GM23338 (cell line): ENCODE data around the gene MOCOS. TPM values are rescaled to one million over a fixed set of nuclear protein-coding genes. Genes with fewer than 3 reads are reported as not detected.

Experiments
- ATAC-seq: fragments of 200-7000 bp; cut with Tn5 transposase; 3 replicates; pipeline ENCODE4 v1.9.1; 2020
- DNase-seq: peaks from one replicate; pipeline ENCODE4 v3.0.0-alpha.2; 2015; ENCODE audit warnings: low spot score
- H2AFZ ChIP-seq: fragments of 200-600 bp; sonication (generic); 2 replicates; pipeline ENCODE4 v1.8.0; 2016; ENCODE audit warnings: antibody characterized with exemption, mild to moderate bottlenecking, moderate library complexity
- H3F3A ChIP-seq: fragments of 200-600 bp; sonication (generic); replicated peaks from 2 replicates; pipeline ENCODE4 v1.8.0; 2017; ENCODE audit warnings: antibody characterized with exemption, mixed run types, low read depth
- H3K27ac ChIP-seq: fragments of 200-600 bp; sonication (generic); 2 replicates; pipeline ENCODE4 v1.6.1; 2016; ENCODE audit warnings: low read depth
- H3K27me3 ChIP-seq: fragments of 200-600 bp; sonication (generic); 2 replicates; pipeline ENCODE4 v1.8.0; 2016; ENCODE audit warnings: mild to moderate bottlenecking, mixed run types, moderate library complexity; ENCODE audit not compliant: insufficient read depth
- H3K36me3 ChIP-seq: fragments of 200-600 bp; sonication (generic); 2 replicates; pipeline ENCODE4 v1.8.0; 2016; ENCODE audit warnings: mild to moderate bottlenecking; ENCODE audit not compliant: insufficient read depth
- H3K4me1 ChIP-seq: fragments of 200-600 bp; sonication (generic); 2 replicates; pipeline ENCODE4 v1.8.0; 2016; ENCODE audit warnings: mild to moderate bottlenecking, moderate library complexity; ENCODE audit not compliant: insufficient read depth
- H3K4me2 ChIP-seq: fragments of 200-600 bp; sonication (generic); 2 replicates; pipeline ENCODE4 v1.7.1; 2017; ENCODE audit warnings: mixed run types
- H3K4me3 ChIP-seq: fragments of 200-600 bp; sonication (generic); 2 replicates; pipeline ENCODE4 v1.6.1; 2016; ENCODE audit warnings: mixed run types
- H3K79me2 ChIP-seq: fragments of 200-600 bp; sonication (generic); replicated peaks from 2 replicates; pipeline ENCODE4 v1.8.0; 2017; ENCODE audit warnings: mild to moderate bottlenecking; ENCODE audit not compliant: insufficient read depth
- H3K9me2 ChIP-seq: fragments of 200-600 bp; sonication (generic); 2 replicates; pipeline ENCODE4 v1.8.0; 2017; ENCODE audit not compliant: insufficient read depth
- H4K20me1 ChIP-seq: fragments of 200-600 bp; sonication (generic); replicated peaks from 2 replicates; pipeline ENCODE4 v1.8.0; 2017; ENCODE audit warnings: mild to moderate bottlenecking; ENCODE audit not compliant: insufficient read depth
- H3K27ac Mint-ChIP-seq: 2 replicates; pipeline ENCODE4 v1.8.0; 2020; ENCODE audit warnings: inconsistent platforms, mild to moderate bottlenecking, moderate library complexity, mixed read lengths
- H3K27me3 Mint-ChIP-seq: 3 replicates; pipeline ENCODE4 v1.8.0; 2022; ENCODE audit warnings: low read depth, mild to moderate bottlenecking, moderate library complexity, mixed read lengths, inconsistent platforms; ENCODE audit not compliant: insufficient read depth, poor library complexity
- H3K36me3 Mint-ChIP-seq: 3 replicates; pipeline ENCODE4 v1.8.0; 2021; ENCODE audit warnings: low read depth, mild to moderate bottlenecking, inconsistent platforms, moderate library complexity, mixed read lengths
- H3K4me1 Mint-ChIP-seq: 3 replicates; pipeline ENCODE4 v1.8.0; 2020; ENCODE audit warnings: mild to moderate bottlenecking, inconsistent platforms, mixed read lengths
- H3K4me3 Mint-ChIP-seq: 3 replicates; pipeline ENCODE4 v1.8.0; 2021; ENCODE audit warnings: moderate library complexity, mild to moderate bottlenecking, inconsistent platforms, mixed read lengths
- H3K9me3 Mint-ChIP-seq: 3 replicates; pipeline ENCODE4 v1.8.0; 2020; ENCODE audit warnings: moderate library complexity, mild to moderate bottlenecking, inconsistent platforms, mixed read lengths
- CREB1 ChIP-seq: fragments of 250-450 bp; sonication (Bioruptor Pico); IDR thresholded peaks from 2 replicates; pipeline ENCODE4 v1.5.0; 2020; ENCODE audit warnings: low read depth, mild to moderate bottlenecking, moderate library complexity
- CTCF ChIP-seq, 2 experiments: fragments of 200-600 bp in 1 of 2; sonication (generic) in 1 of 2; conservative IDR thresholded peaks; 2 replicates each; pipeline versions ENCODE4 v1.5.1 to v1.6.1; 2016 to 2017; ENCODE audit warnings: antibody characterized with exemption in 2 of 2, low read depth in 2 of 2, mild to moderate bottlenecking in 2 of 2, moderate library complexity in 1 of 2
- ETS1 ChIP-seq: IDR thresholded peaks from 2 replicates; pipeline ENCODE4 v1.6.1; 2016; ENCODE audit warnings: antibody characterized with exemption
- EZH2 ChIP-seq: fragments of 200-600 bp; sonication (generic); IDR thresholded peaks from one replicate; pipeline ENCODE4 v1.8.0; 2017; ENCODE audit warnings: antibody characterized with exemption, mild to moderate bottlenecking, low read depth; ENCODE audit not compliant: unreplicated experiment
- EZH2phosphoT487 ChIP-seq: fragments of 200-600 bp; sonication (generic); IDR thresholded peaks from one replicate; pipeline ENCODE4 v1.8.1; 2018; ENCODE audit warnings: antibody characterized with exemption; ENCODE audit not compliant: unreplicated experiment
- JUNB ChIP-seq: IDR thresholded peaks from one replicate; pipeline ENCODE4 v1.6.1; 2016; ENCODE audit warnings: antibody characterized with exemption; ENCODE audit not compliant: unreplicated experiment
- NANOG ChIP-seq: IDR thresholded peaks from 2 replicates; pipeline ENCODE4 v1.6.1; 2016; ENCODE audit warnings: antibody characterized with exemption, borderline replicate concordance
- POLR2AphosphoS5 ChIP-seq: IDR thresholded peaks from 2 replicates; pipeline ENCODE4 v1.6.1; 2016; ENCODE audit warnings: antibody characterized with exemption, low read depth
- REST ChIP-seq: IDR thresholded peaks from one replicate; pipeline ENCODE4 v1.6.1; 2018; ENCODE audit warnings: antibody characterized with exemption; ENCODE audit not compliant: unreplicated experiment
- STAT1 ChIP-seq: IDR thresholded peaks from one replicate; pipeline ENCODE4 v1.6.1; 2016; ENCODE audit warnings: antibody characterized with exemption; ENCODE audit not compliant: unreplicated experiment
- ZNF114 ChIP-seq: fragments of 250-450 bp; sonication (Bioruptor Pico); IDR thresholded peaks from 2 replicates; pipeline ENCODE4 v1.5.0; 2020; ENCODE audit warnings: mild to moderate bottlenecking, moderate library complexity
- ZNF331 ChIP-seq: fragments of 250-450 bp; sonication (Bioruptor Pico); IDR thresholded peaks from 2 replicates; pipeline ENCODE4 v1.5.0; 2020; ENCODE audit warnings: low read depth, mild to moderate bottlenecking, moderate library complexity
- polyA plus RNA-seq: library from polyadenylated mRNA; unstranded; fragments of >200 nt; fragmentation: Nextera tagmentation; extraction: Ambion mirVana; gene quantifications from 2 replicates; pipeline ENCODE4 v1.2.1, GENCODE V29; 2016
- total RNA-seq: library from RNA; depleted of rRNA; stranded (reverse); fragments of >200 nt; shearing (Covaris generic); gene quantifications from 2 replicates; pipeline ENCODE4 v1.2.3, GENCODE V29; 2014

Gene MOCOS
- total and polyA plus RNA-seq, 2 experiments from 2014 or later, result 3.9 to 7.2 TPM

GRCh38 chr18:36249392-36249791 lies 62.1 kb downstream of the MOCOS start (continued):
- TF ChIP-seq REST (no peak), CTCF (conservative IDR thresholded peaks at IDR 0.05; ENCODE audit: low read depth in 2 of 2) (no peak)

GRCh38 chr18:36250827-36251226 lies 63.5 kb downstream of the MOCOS start:
- no peaks in the 10 kb centered on the region for H3K36me3 ChIP-seq
- no peaks in the 10 kb centered on the region for H3K79me2 ChIP-seq
- H3K4me1 ChIP-seq, result no peaks in the 10 kb centered on the region; the same call in 1 of the 2 replicates
- DNase-seq (no peak), ATAC-seq (no peak)
- H4K20me1 ChIP-seq, result no peaks in the 10 kb centered on the region
- no peak overlapping the region for H3K4me3 Mint-ChIP-seq
- no peak overlapping the region for H3K4me2 ChIP-seq
- H3K27ac Mint-ChIP-seq, result no peak overlapping the region
- no peaks in the 10 kb centered on the region for H3K27me3 ChIP-seq
- H3K4me3 ChIP-seq, result no peak overlapping the region
- no peaks in the 10 kb centered on the region for H3K9me2 ChIP-seq
- H3F3A ChIP-seq, result no peaks in the 10 kb centered on the region
- no peak overlapping the region for H3K27ac ChIP-seq
- peaks cover 11% of the 10 kb centered on the region for H3K4me1 Mint-ChIP-seq
- H3K9me3 Mint-ChIP-seq, result no peaks in the 10 kb centered on the region; the same call in 2 of the 3 replicates
- H3K36me3 Mint-ChIP-seq, result peaks cover 32% of the 10 kb centered on the region
- H2AFZ ChIP-seq, result no peak overlapping the region
- H3K27me3 Mint-ChIP-seq, result peaks cover 4% of the 10 kb centered on the region
- TF ChIP-seq ETS1 (no peak), ZNF331 (CRISPR knock-in tag) (no peak), EZH2 (no peak), JUNB (no peak), NANOG (no peak), POLR2AphosphoS5 (no peak), ZNF114 (CRISPR knock-in tag) (no peak), CREB1 (CRISPR knock-in tag) (no peak), STAT1 (no peak), EZH2phosphoT487 (no peak), REST (no peak), CTCF (conservative IDR thresholded peaks at IDR 0.05; ENCODE audit: low read depth in 2 of 2) (no peak)
